Neural cell (in vitro differentiated cells): Measurements from ENCODE around the gene DPP10. TPM values are rescaled to one million over a fixed set of nuclear protein-coding genes. Genes with fewer than 3 reads are reported as not detected.

Experiments
- H2AFZ ChIP-seq: fragments of 200-600, 300-800 bp; sonication (generic), shearing (Covaris generic); 2 replicates; pipeline ENCODE4 v1.6.0; 2014; ENCODE audit warnings: low read depth, mild to moderate bottlenecking, antibody characterized with exemption, low read length, moderate library complexity
- H3F3A ChIP-seq: fragments of 200-600 bp; shearing (Covaris generic); 2 replicates; pipeline ENCODE4 v1.6.1; 2016; ENCODE audit warnings: mild to moderate bottlenecking, moderate library complexity, mixed read lengths, antibody characterized with exemption, low read length; ENCODE audit not compliant: insufficient read depth, poor library complexity, severe bottlenecking
- H3K27ac ChIP-seq: fragments of 200-600, 300-800 bp; sonication (generic), shearing (Covaris generic); 2 replicates; pipeline ENCODE4 v1.5.1; 2014; ENCODE audit warnings: mild to moderate bottlenecking, low read length, moderate library complexity
- H3K27me3 ChIP-seq: fragments of 300-800, 200-600 bp; sonication (generic), shearing (Covaris generic); 2 replicates; pipeline ENCODE4 v1.6.0; 2014; ENCODE audit warnings: mild to moderate bottlenecking, low read depth, low read length, moderate library complexity; ENCODE audit not compliant: insufficient read depth
- H3K36me3 ChIP-seq: fragments of 300-800, 200-600 bp; sonication (generic), shearing (Covaris generic); 2 replicates; pipeline ENCODE4 v1.5.1; 2014; ENCODE audit warnings: mild to moderate bottlenecking, antibody characterized with exemption, low read length, moderate library complexity; ENCODE audit not compliant: insufficient read depth
- H3K4me2 ChIP-seq: fragments of 300-800, 200-600 bp; sonication (generic), shearing (Covaris generic); 2 replicates; pipeline ENCODE4 v1.6.0; 2014; ENCODE audit warnings: mild to moderate bottlenecking, low read length
- H3K4me3 ChIP-seq: fragments of 300-800, 200-600 bp; sonication (generic), shearing (Covaris generic); 2 replicates; pipeline ENCODE4 v1.5.1; 2014; ENCODE audit warnings: mild to moderate bottlenecking, low read length, moderate library complexity
- H3K79me2 ChIP-seq: fragments of 200-600 bp; shearing (Covaris generic); replicated peaks from 2 replicates; pipeline ENCODE4 v1.6.0; 2014; ENCODE audit warnings: mild to moderate bottlenecking, low read length, moderate library complexity; ENCODE audit not compliant: insufficient read depth
- H3K9ac ChIP-seq: fragments of 300-800, 200-600 bp; sonication (generic), shearing (Covaris generic); 2 replicates; pipeline ENCODE4 v1.6.1; 2016; ENCODE audit warnings: mild to moderate bottlenecking, low read length, mixed read lengths
- H3K9me2 ChIP-seq: fragments of 200-600 bp; shearing (Covaris generic); 2 replicates; pipeline ENCODE4 v1.6.1; 2016; ENCODE audit warnings: mild to moderate bottlenecking, low read length, mixed read lengths; ENCODE audit not compliant: insufficient read depth
- H3K9me3 ChIP-seq: fragments of 200-600, 300-800 bp; sonication (generic), shearing (Covaris generic); 2 replicates; pipeline ENCODE4 v1.6.1; 2016; ENCODE audit warnings: mild to moderate bottlenecking, mixed run types, low read length, moderate library complexity, mixed read lengths
- H4K20me1 ChIP-seq: fragments of 200-600 bp; shearing (Covaris generic); 2 replicates; pipeline ENCODE4 v1.6.1; 2016; ENCODE audit warnings: mild to moderate bottlenecking, mixed run types; ENCODE audit not compliant: insufficient read depth
- CTCF ChIP-seq: fragments of 450-650 bp; IDR thresholded peaks from 2 replicates; pipeline ENCODE4 v1.5.1; 2014; ENCODE audit warnings: antibody characterized with exemption, mild to moderate bottlenecking, moderate library complexity; ENCODE audit not compliant: poor library complexity, severe bottlenecking
- EP300 ChIP-seq: fragments of 450-650 bp; conservative IDR thresholded peaks from 2 replicates; pipeline ENCODE4 v1.6.1; 2014; ENCODE audit warnings: antibody characterized with exemption, mild to moderate bottlenecking, moderate library complexity; ENCODE audit not compliant: poor library complexity, severe bottlenecking
- EZH2 ChIP-seq: fragments of 200-600, 300-800 bp; shearing (Covaris generic), sonication (generic); IDR thresholded peaks from 2 replicates; pipeline ENCODE4 v1.6.1; 2014; ENCODE audit warnings: antibody characterized with exemption, low read length, borderline replicate concordance, mild to moderate bottlenecking; ENCODE audit not compliant: insufficient read depth, poor library complexity, severe bottlenecking
- MXI1 ChIP-seq: fragments of 450-650 bp; conservative IDR thresholded peaks from 2 replicates; pipeline ENCODE4 v1.6.1; 2014; ENCODE audit warnings: antibody characterized with exemption, mild to moderate bottlenecking; ENCODE audit not compliant: poor library complexity, severe bottlenecking
- POLR2AphosphoS5 ChIP-seq: IDR thresholded peaks from 2 replicates; pipeline ENCODE4 v1.6.1; 2012
- RAD21 ChIP-seq: fragments of 450-650 bp; conservative IDR thresholded peaks from 2 replicates; pipeline ENCODE4 v1.6.1; 2014; ENCODE audit warnings: antibody characterized with exemption, mild to moderate bottlenecking, moderate library complexity
- REST ChIP-seq: IDR thresholded peaks from 2 replicates; pipeline ENCODE4 v1.6.1; 2012; ENCODE audit warnings: borderline replicate concordance
- SMC3 ChIP-seq: fragments of 450-650 bp; conservative IDR thresholded peaks from 2 replicates; pipeline ENCODE4 v1.6.1; 2014; ENCODE audit warnings: antibody characterized with exemption, mild to moderate bottlenecking, moderate library complexity; ENCODE audit not compliant: poor library complexity
- TAF1 ChIP-seq: IDR thresholded peaks from 2 replicates; pipeline ENCODE4 v1.6.1; 2012; ENCODE audit warnings: low read depth
- polyA plus RNA-seq: library from polyadenylated mRNA; depleted of rRNA; stranded (reverse); fragments of >200 nt; gene quantifications from 2 replicates; pipeline ENCODE4 v1.2.3, GENCODE V29; 2014

DPP10 gene
- polyA plus RNA-seq, 1 donor from 2014 or later, result 13.9 TPM

DNA sequence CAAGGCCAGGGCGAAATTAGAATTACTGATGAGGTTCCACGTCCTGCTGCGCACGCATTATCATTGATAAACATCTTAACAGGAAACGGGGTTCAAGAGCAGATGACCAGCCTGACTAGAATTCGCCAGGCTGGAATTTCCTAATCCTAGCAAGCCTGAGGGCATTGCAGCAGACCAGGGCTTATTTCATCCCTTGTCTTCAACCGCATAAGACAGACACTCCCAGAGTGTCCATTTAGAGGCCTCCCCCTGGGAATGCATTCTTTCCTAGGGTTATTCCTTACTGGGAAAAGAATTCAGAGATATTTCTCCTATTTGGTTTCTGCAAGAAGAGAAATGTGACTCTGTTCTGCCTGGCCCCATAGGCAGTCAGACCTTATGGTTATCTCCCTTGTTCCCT, 486.8 kb downstream of the DPP10 start:
- Histone ChIP-seq H3K9me2 (no peaks in the 10 kb centered on the region), H3K27ac (no peak overlapping the region), H3K4me2 (no peak overlapping the region), H4K20me1 (no peaks in the 10 kb centered on the region), H3K79me2 (no peaks in the 10 kb centered on the region), H2AFZ (no peak overlapping the region), H3K9ac (no peak overlapping the region), H3K4me3 (no peak overlapping the region), H3K27me3 (no peaks in the 10 kb centered on the region), H3K9me3 (no peaks in the 10 kb centered on the region), H3K36me3 (no peaks in the 10 kb centered on the region), H3F3A (no peaks in the 10 kb centered on the region)
- TF ChIP-seq SMC3 (no peak), EZH2 (no peak), MXI1 (no peak), POLR2AphosphoS5 (no peak), RAD21 (no peak), TAF1 (no peak), EP300 (no peak), CTCF (no peak), REST (no peak)

GRCh38 chr2:114933671-114934241, 491.3 kb downstream of the DPP10 start:
- Histone ChIP-seq H3K27me3 (no peaks in the 10 kb centered on the region), H2AFZ (no peak overlapping the region), H3F3A (no peaks in the 10 kb centered on the region), H3K36me3 (no peaks in the 10 kb centered on the region), H4K20me1 (no peaks in the 10 kb centered on the region), H3K4me3 (no peak overlapping the region), H3K9me2 (no peaks in the 10 kb centered on the region), H3K9me3 (no peaks in the 10 kb centered on the region), H3K79me2 (no peaks in the 10 kb centered on the region), H3K4me2 (no peak overlapping the region), H3K27ac (no peak overlapping the region), H3K9ac (no peak overlapping the region)
- TF ChIP-seq TAF1 (no peak), RAD21 (no peak), SMC3 (no peak), EZH2 (no peak), EP300 (no peak)
